Medulla oblongata (tissue), 1 donor: Measurements from ENCODE around the gene OR8J3.
"Not testable (repeated sequence)": the region's sequence is repeated elsewhere in the genome, so short reads cannot be mapped to it uniquely, and the experiment has no call there.

Experiments
- DNase-seq: peaks from one replicate; pipeline ENCODE4 v3.0.0-alpha.2; 2015; ENCODE audit errors: extremely low spot score

The OR8J3 gene, protein sequence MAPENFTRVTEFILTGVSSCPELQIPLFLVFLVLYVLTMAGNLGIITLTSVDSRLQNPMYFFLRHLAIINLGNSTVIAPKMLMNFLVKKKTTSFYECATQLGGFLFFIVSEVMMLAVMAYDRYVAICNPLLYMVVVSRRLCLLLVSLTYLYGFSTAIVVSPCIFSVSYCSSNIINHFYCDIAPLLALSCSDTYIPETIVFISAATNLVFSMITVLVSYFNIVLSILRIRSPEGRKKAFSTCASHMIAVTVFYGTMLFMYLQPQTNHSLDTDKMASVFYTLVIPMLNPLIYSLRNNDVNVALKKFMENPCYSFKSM

GRCh38 chr11:56140151-56140661 lies at the start of gene OR8J3:
Gene OR8J3, minus strand, starts transcription at chr11:56140201. Its CDS starts 2,483 bp downstream, at chr11:56137718.
- no peak for DNase-seq

- DNase-seq: no peak
Measured at GRCh38 chr11:56188602-56189001, 48.6 kb upstream of the OR8J3 start.

DNA sequence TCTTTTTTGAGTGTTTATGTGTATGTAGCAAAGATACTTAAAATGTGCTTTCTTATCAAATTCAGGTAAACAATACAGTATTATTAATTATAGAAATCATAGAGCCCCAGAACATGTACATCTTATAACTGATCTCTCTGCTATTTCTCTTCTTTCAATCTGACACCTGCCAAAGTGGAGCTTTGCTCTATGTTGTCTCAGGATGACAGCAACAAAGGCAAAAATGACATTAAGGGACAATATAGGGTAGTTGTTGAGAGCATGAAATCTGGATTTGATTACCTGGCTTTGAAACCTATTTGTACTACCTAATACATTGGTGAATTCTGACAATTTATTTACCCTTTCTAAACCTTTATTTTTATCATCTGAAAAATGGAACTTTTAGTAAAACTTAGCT lies 43.5 kb upstream of the OR8J3 start:
- no peak for DNase-seq

DNA sequence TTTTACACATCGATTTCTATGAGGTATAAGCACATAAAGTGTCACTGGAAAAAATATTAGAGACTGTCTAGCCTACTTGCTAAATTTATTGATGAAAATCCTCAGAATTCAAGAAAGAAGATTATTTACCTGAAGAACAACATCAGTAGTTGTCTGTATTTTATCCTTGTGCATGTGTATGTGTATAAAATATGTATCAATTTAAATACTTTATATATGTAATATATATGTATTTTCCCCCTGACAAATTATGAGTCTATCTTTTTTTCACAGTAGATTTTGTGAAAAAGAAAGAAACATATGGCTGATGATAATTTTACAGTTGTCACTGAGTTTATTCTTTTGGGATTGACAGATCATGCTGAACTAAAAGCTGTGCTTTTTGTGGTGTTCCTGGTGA lies 36.3 kb upstream of the OR8J3 start, which contains the start of gene OR5J2:
Gene OR5J2 (plus strand): TSS at position 301 of the 400 bp plus-strand sequence. CDS start 0 bp downstream, at position 301.
- DNase-seq: no peak

GRCh38 chr11:56172256-56172830 lies 32.3 kb upstream of the OR8J3 start:
- no peak for DNase-seq

DNA sequence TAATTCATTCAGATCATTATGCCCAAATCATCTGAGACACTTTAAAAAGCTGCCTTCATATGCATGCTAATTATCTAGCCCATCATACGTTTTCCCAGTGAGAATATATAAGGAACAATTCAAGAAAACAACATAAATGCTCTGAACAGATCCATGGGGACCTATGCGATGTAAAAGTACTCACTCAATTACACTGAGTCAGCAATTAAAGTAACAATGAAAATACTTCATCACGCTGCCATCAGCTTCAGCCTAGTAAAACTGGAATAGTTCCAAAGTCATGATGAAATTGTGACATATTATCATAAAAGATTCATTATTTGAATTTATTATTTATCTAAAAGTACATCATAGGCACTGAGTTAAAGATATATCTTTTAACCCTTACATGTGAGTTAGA lies 23.8 kb upstream of the OR8J3 start:
- no peak for DNase-seq

DNA sequence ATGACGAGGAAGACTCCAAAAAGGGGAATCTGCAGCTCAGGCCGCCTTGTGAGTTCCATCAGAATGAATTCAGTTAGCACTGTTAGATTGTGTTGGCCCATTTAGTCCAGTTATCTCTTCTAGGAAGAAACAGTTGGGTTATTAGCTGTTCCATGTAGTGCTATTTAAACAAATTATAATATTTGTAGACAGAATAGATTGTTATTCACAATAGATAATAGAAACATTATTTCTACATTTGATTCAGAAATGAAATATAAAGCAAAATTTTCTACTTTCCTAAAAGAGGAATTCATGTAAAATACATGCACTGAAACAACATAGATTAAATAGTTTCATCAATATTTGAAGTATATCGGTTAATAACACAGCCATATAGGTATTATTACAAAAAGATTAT lies 20.2 kb upstream of the OR8J3 start, which contains the start of gene OR8K5:
Gene OR8K5 (minus strand): TSS at position 101 of the 400 bp plus-strand sequence. CDS start 0 bp downstream, at position 101.
- no peak for DNase-seq

DNA sequence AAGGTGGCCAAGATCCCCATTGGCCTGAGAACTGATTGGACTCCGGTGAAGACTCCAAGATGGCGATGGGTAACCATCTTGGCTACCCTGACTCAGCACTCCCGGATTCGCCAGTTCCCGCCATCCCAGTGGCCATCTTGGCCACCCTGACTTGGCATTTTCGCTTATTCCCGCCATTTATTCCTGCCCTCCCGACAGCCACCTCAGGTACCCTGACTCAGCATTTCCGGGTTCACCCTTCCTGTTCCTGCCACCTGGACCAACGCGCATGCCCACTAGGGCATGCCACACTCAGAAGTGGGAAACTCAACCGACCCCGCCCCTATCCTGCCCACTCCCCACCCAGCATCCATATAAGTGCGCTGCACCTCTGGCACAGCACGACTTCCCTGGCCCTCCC lies 12.3 kb upstream of the OR8J3 start:
- no peak for DNase-seq

DNA sequence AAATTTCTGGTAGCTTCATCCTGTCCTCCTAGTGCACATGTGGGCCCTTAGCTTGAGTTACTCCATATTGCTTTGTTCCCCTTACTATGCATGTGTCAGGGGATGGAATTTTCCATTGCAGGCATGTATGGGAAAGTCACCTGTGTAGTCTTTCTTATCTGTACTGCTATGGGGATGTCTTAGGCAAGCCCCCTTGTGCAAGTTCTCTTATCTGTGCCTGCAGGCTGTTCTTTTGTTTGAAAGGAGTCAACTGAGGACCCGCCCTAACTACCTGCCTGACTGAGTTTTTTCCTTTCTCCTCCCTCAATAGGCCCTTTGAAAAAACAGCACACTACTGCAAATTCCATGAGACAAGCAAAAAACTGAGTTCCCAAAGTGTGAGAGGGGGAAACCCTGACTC lies 11.4 kb upstream of the OR8J3 start:
- no peak for DNase-seq

DNA sequence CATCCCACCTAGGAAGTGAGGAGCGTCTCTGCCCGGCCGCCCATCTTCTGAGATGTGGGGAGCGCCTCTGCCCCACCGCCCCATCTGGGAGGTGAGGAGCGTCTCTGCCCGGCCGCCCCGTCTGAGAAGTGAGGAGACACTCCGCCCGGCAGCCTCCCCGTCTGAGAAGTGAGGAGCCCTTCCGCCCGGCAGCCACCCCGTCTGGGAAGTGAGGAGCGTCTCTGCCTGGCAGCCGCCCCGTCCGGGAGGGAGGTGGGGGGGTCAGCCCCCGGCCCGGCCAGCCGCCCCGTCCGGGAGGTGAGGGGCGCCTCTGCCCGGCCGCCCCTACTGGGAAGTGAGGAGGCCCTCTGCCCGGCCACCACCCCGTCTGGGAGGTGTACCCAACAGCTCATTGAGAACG lies 3.7 kb upstream of the OR8J3 start:
- not testable (repeated sequence) for DNase-seq

DNA sequence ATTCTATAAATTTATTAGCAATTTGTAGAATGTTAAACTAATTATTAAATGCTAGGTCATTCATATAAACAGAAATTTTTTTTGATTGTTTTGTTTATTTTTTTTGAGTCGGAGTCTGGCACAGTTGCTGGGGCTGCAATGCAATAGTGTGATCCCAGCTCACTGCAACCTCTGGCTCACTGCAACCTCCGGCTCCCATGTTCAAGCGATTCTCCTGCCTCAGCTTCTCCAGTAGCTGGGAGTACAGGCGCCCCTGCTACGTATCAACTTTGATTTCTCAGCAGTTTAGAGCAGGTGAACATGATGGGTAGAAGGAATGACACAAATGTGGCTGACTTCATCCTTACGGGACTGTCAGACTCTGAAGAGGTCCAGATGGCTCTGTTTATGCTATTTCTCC lies 17.9 kb downstream of the OR8J3 start, which contains the start of gene OR8H3:
Gene OR8H3 (plus strand): TSS at position 301 of the 400 bp plus-strand sequence. CDS start 0 bp downstream, at position 301.
- no peak for DNase-seq

DNA sequence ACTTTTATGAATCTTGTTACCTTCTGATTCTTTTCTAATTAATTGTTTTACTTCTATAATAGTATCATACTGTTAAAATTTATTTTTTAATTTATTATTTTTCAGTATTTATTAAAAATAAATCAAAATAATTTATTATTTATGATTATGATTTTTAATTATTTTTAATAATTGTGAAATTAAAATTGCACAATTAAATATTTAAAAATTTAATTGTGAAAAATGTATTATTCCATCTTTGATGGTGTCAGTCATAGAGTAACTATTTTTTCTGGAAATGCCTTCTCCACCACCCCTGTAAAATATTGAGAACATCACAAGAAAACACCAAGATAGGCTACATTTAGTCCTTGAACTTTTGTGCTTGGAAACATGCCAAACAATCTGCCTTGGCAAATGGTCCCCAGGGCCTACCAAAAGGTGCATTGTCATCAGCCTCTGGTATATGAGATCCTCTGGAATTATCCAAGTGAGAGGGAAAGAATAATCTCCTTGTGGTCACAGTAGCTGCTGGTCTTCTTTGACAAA lies 36.7 kb downstream of the OR8J3 start, which contains the start of gene OR8H2:
Gene OR8H2 (plus strand): TSS at position 478 of the 528 bp plus-strand sequence. CDS start 1,356 bp downstream, outside the sequence.
- no peak for DNase-seq

GRCh38 chr11:56093008-56093407 lies 47.0 kb downstream of the OR8J3 start, which contains the start of gene OR8I2:
Gene OR8I2, plus strand, starts transcription at chr11:56093308. Its CDS starts 0 bp downstream, at chr11:56093308.
- no peak for DNase-seq

DNA sequence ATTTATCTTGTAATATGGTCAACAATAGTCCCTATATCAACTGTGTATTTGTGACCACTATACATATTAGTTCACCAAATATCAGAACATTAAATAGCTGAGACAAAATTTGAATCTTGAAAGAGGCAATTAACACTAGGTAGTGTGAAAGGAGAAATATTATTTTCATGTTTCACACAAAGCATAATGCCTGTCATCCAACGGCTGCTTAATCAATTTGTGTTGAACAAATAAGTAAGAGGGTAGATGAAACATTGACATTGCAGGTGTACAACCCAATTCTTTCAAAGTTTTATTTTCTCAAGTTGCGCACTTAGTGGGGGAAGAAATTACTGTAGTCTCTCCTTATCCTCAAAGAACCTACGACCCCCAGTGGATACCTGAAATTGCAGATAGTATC lies 50.3 kb downstream of the OR8J3 start:
- no peak for DNase-seq
